ENCODE data around the gene STAT1.

Gene STAT1

GRCh38 chr2:191013932-191014652 lies at the start of gene STAT1:
STAT1 (minus strand) TSS chr2:191014171; CDS start chr2:191010003, 4,168 bp downstream.
- no peaks in the 10 kb centered on the region for H3K27me3 Mint-ChIP-seq (ENCODE audit: low read depth)
- DNase-seq (ENCODE audit: low spot score) = peak; percentile 97
- H3K27ac Mint-ChIP-seq = no peak within 1 kb of the TSS
- H3K9me3 Mint-ChIP-seq = peaks cover 4% of the 10 kb centered on the region
- peaks cover 31% of the 10 kb centered on the region for H3K36me3 Mint-ChIP-seq (ENCODE audit: low read depth)
- H3K4me1 Mint-ChIP-seq (ENCODE audit: low read depth) = peaks cover 33% of the 10 kb centered on the region
- no peak within 1 kb of the TSS for H3K4me3 Mint-ChIP-seq

GRCh38 chr2:191063584-191063983 lies 49.6 kb upstream of the STAT1 start:
- DNase-seq (ENCODE audit: low spot score) = no peak
- Mint-ChIP-seq H3K4me3 (peak overlapping the region; percentile 75), H3K4me1 (ENCODE audit: low read depth) (peaks cover 72% of the 10 kb centered on the region), H3K36me3 (ENCODE audit: low read depth) (peaks cover 75% of the 10 kb centered on the region), H3K9me3 (no peaks in the 10 kb centered on the region), H3K27ac (peak overlapping the region; percentile 81), H3K27me3 (ENCODE audit: low read depth) (no peaks in the 10 kb centered on the region)

- no peaks in the 10 kb centered on the region for H3K27me3 Mint-ChIP-seq (ENCODE audit: low read depth)
- peaks cover 65% of the 10 kb centered on the region for H3K36me3 Mint-ChIP-seq (ENCODE audit: low read depth)
- H3K27ac Mint-ChIP-seq = peak overlapping the region; percentile 88
- H3K4me3 Mint-ChIP-seq = peak overlapping the region; percentile 76
- no peak for DNase-seq (ENCODE audit: low spot score)
- H3K4me1 Mint-ChIP-seq (ENCODE audit: low read depth) = peaks cover 58% of the 10 kb centered on the region
- H3K9me3 Mint-ChIP-seq = no peaks in the 10 kb centered on the region
Measured at GRCh38 chr2:191061381-191061980, 47.5 kb upstream of the STAT1 start.

GRCh38 chr2:191059308-191059707 lies 45.3 kb upstream of the STAT1 start:
- DNase-seq (ENCODE audit: low spot score) = no peak
- H3K4me3 Mint-ChIP-seq = peak overlapping the region; percentile 17
- peaks cover 63% of the 10 kb centered on the region for H3K4me1 Mint-ChIP-seq (ENCODE audit: low read depth)
- H3K36me3 Mint-ChIP-seq (ENCODE audit: low read depth) = peaks cover 60% of the 10 kb centered on the region
- no peaks in the 10 kb centered on the region for H3K27me3 Mint-ChIP-seq (ENCODE audit: low read depth)
- H3K27ac Mint-ChIP-seq = peak overlapping the region; percentile 20
- H3K9me3 Mint-ChIP-seq = no peaks in the 10 kb centered on the region

GRCh38 chr2:191056228-191056627 lies 42.3 kb upstream of the STAT1 start:
- no peaks in the 10 kb centered on the region for H3K27me3 Mint-ChIP-seq (ENCODE audit: low read depth)
- peak overlapping the region; percentile 38 for H3K4me3 Mint-ChIP-seq
- DNase-seq (ENCODE audit: low spot score) = no peak
- peaks cover 43% of the 10 kb centered on the region for H3K4me1 Mint-ChIP-seq (ENCODE audit: low read depth)
- no peaks in the 10 kb centered on the region for H3K9me3 Mint-ChIP-seq
- peak overlapping the region; percentile 67 for H3K27ac Mint-ChIP-seq
- peaks cover 44% of the 10 kb centered on the region for H3K36me3 Mint-ChIP-seq (ENCODE audit: low read depth)

- Mint-ChIP-seq H3K4me1 (ENCODE audit: low read depth) (peaks cover 26% of the 10 kb centered on the region), H3K27me3 (ENCODE audit: low read depth) (no peaks in the 10 kb centered on the region), H3K4me3 (no peak overlapping the region), H3K27ac (no peak overlapping the region), H3K9me3 (no peaks in the 10 kb centered on the region), H3K36me3 (ENCODE audit: low read depth) (peaks cover 25% of the 10 kb centered on the region)
- DNase-seq (ENCODE audit: low spot score) = no peak
Measured at GRCh38 chr2:191053256-191053655, 39.3 kb upstream of the STAT1 start.

GRCh38 chr2:191051825-191052778 lies 38.1 kb upstream of the STAT1 start:
- DNase-seq (ENCODE audit: low spot score) = no peak

GRCh38 chr2:191051177-191051576 lies 37.2 kb upstream of the STAT1 start:
- H3K4me3 Mint-ChIP-seq = no peak overlapping the region
- H3K27ac Mint-ChIP-seq = no peak overlapping the region
- peaks cover 18% of the 10 kb centered on the region for H3K4me1 Mint-ChIP-seq (ENCODE audit: low read depth)
- DNase-seq (ENCODE audit: low spot score) = no peak
- H3K36me3 Mint-ChIP-seq (ENCODE audit: low read depth) = peaks cover 36% of the 10 kb centered on the region
- H3K27me3 Mint-ChIP-seq (ENCODE audit: low read depth) = no peaks in the 10 kb centered on the region
- no peaks in the 10 kb centered on the region for H3K9me3 Mint-ChIP-seq

More at GRCh38 chr2:191051825-191052778, 38.1 kb upstream of the STAT1 start:
- H3K4me1 Mint-ChIP-seq (ENCODE audit: low read depth) = peaks cover 24% of the 10 kb centered on the region
- H3K36me3 Mint-ChIP-seq (ENCODE audit: low read depth) = peaks cover 30% of the 10 kb centered on the region
- no peaks in the 10 kb centered on the region for H3K27me3 Mint-ChIP-seq (ENCODE audit: low read depth)
- no peaks in the 10 kb centered on the region for H3K9me3 Mint-ChIP-seq
- no peak overlapping the region for H3K4me3 Mint-ChIP-seq
- no peak overlapping the region for H3K27ac Mint-ChIP-seq

GRCh38 chr2:191050640-191050987 lies 36.6 kb upstream of the STAT1 start:
- H3K9me3 Mint-ChIP-seq = no peaks in the 10 kb centered on the region
- H3K4me1 Mint-ChIP-seq (ENCODE audit: low read depth) = peaks cover 12% of the 10 kb centered on the region
- no peak for DNase-seq (ENCODE audit: low spot score)
- H3K4me3 Mint-ChIP-seq = no peak overlapping the region
- H3K36me3 Mint-ChIP-seq (ENCODE audit: low read depth) = peaks cover 37% of the 10 kb centered on the region
- H3K27me3 Mint-ChIP-seq (ENCODE audit: low read depth) = no peaks in the 10 kb centered on the region
- peak overlapping the region; percentile 53 for H3K27ac Mint-ChIP-seq

GRCh38 chr2:191049728-191050639 lies 36.0 kb upstream of the STAT1 start:
- no peak for DNase-seq (ENCODE audit: low spot score)
- H3K27ac Mint-ChIP-seq = no peak overlapping the region
- H3K4me1 Mint-ChIP-seq (ENCODE audit: low read depth) = peaks cover 12% of the 10 kb centered on the region
- H3K9me3 Mint-ChIP-seq = no peaks in the 10 kb centered on the region
- peaks cover 43% of the 10 kb centered on the region for H3K36me3 Mint-ChIP-seq (ENCODE audit: low read depth)
- H3K4me3 Mint-ChIP-seq = no peak overlapping the region
- H3K27me3 Mint-ChIP-seq (ENCODE audit: low read depth) = no peaks in the 10 kb centered on the region

GRCh38 chr2:191048073-191048472 lies 34.1 kb upstream of the STAT1 start:
- no peak overlapping the region for H3K27ac Mint-ChIP-seq
- peaks cover 8% of the 10 kb centered on the region for H3K9me3 Mint-ChIP-seq
- peaks cover 48% of the 10 kb centered on the region for H3K36me3 Mint-ChIP-seq (ENCODE audit: low read depth)
- peaks cover 1% of the 10 kb centered on the region for H3K4me1 Mint-ChIP-seq (ENCODE audit: low read depth)
- H3K27me3 Mint-ChIP-seq (ENCODE audit: low read depth) = no peaks in the 10 kb centered on the region
- DNase-seq (ENCODE audit: low spot score) = no peak
- H3K4me3 Mint-ChIP-seq = no peak overlapping the region

- peaks cover 10% of the 10 kb centered on the region for H3K4me1 Mint-ChIP-seq (ENCODE audit: low read depth)
- no peak for DNase-seq (ENCODE audit: low spot score)
- no peaks in the 10 kb centered on the region for H3K27me3 Mint-ChIP-seq (ENCODE audit: low read depth)
- H3K4me3 Mint-ChIP-seq = no peak overlapping the region
- H3K27ac Mint-ChIP-seq = no peak overlapping the region
- H3K36me3 Mint-ChIP-seq (ENCODE audit: low read depth) = peaks cover 60% of the 10 kb centered on the region
- peaks cover 8% of the 10 kb centered on the region for H3K9me3 Mint-ChIP-seq
Measured at GRCh38 chr2:191045141-191045540, 31.2 kb upstream of the STAT1 start.

- H3K36me3 Mint-ChIP-seq (ENCODE audit: low read depth) = peaks cover 74% of the 10 kb centered on the region
- H3K9me3 Mint-ChIP-seq = peaks cover 8% of the 10 kb centered on the region
- H3K27ac Mint-ChIP-seq = no peak overlapping the region
- no peaks in the 10 kb centered on the region for H3K27me3 Mint-ChIP-seq (ENCODE audit: low read depth)
- H3K4me3 Mint-ChIP-seq = no peak overlapping the region
- peaks cover 26% of the 10 kb centered on the region for H3K4me1 Mint-ChIP-seq (ENCODE audit: low read depth)
- DNase-seq (ENCODE audit: low spot score) = no peak
Measured at GRCh38 chr2:191043438-191043837, 29.5 kb upstream of the STAT1 start.

All from T-helper 2 cell treated with Interferon-gamma antibody and Interleukin-4, amounts not matched to agents 5 μg/mL and 100 μg/mL, for 36 hours (primary cell).